AG04449 (cell line): ENCODE measurements around the gene NCAPD3.
"Not testable (repeated sequence)": the region's sequence is repeated elsewhere in the genome, so short reads cannot be mapped to it uniquely, and the experiment has no call there.

Source experiments
- CTCF ChIA-PET: fragments of 350-600 bp; formaldehyde crosslinking; extraction: SDS; loops from one replicate; lab custom pipeline; 2021; ENCODE audit warnings: antibody characterized with exemption; lab: Yijun Ruan, JAX
- POLR2A ChIA-PET: fragments of 400-600, 350-600 bp; formaldehyde crosslinking; extraction: SDS; loops from one replicate; lab custom pipeline; 2020; ENCODE audit warnings: antibody characterized with exemption, inconsistent platforms; lab: Yijun Ruan, JAX
- DNase-seq: peaks from one replicate; pipeline ENCODE4 v3.0.0-alpha.2; 2010; ENCODE audit warnings: low read depth, low spot score
- H3K4me3 ChIP-seq: 2 replicates; pipeline ENCODE4 v1.5.1; 2011; ENCODE audit warnings: low read depth, mild to moderate bottlenecking, control low read depth, low read length
- TF ChIP-seq, protein P1 (sequence below): IDR thresholded peaks from one replicate; pipeline ENCODE4 v1.5.1; 2011; ENCODE audit warnings: mild to moderate bottlenecking, moderate library complexity, low read length, control low read depth, inconsistent platforms; ENCODE audit not compliant: insufficient read depth; ENCODE audit errors: missing control alignments

NCAPD3 gene

DNA sequence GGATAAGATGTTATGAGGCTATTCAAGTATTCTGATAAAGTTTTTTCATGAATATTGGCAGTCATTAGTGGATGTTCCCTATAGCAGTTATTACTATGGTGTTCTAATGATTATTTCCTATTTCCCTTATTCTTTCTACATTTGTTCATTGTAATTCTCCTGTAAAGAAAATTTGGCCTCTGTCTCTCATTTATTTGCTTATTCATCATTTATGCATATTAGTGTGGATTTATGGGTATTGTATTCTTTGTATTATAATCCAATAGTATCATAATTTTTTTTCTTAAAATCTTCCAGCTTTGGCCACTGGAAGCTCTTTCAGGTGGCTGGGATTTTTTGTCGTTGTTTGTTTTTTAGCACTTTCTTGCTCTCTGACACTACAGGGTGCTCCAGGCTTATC, 107.6 kb downstream of the NCAPD3 start:
- TF ChIP-seq, protein P1, sequence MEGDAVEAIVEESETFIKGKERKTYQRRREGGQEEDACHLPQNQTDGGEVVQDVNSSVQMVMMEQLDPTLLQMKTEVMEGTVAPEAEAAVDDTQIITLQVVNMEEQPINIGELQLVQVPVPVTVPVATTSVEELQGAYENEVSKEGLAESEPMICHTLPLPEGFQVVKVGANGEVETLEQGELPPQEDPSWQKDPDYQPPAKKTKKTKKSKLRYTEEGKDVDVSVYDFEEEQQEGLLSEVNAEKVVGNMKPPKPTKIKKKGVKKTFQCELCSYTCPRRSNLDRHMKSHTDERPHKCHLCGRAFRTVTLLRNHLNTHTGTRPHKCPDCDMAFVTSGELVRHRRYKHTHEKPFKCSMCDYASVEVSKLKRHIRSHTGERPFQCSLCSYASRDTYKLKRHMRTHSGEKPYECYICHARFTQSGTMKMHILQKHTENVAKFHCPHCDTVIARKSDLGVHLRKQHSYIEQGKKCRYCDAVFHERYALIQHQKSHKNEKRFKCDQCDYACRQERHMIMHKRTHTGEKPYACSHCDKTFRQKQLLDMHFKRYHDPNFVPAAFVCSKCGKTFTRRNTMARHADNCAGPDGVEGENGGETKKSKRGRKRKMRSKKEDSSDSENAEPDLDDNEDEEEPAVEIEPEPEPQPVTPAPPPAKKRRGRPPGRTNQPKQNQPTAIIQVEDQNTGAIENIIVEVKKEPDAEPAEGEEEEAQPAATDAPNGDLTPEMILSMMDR, result no peak
- ChIA-PET POLR2A (no interaction called here), CTCF (interaction anchor here (1.3 to 1.5 kb wide), 2 partner anchors 9 to 65 kb away, joined by 3 to 4 read pairs; no protein-coding TSS in a partner anchor)
- no peak overlapping the region for H3K4me3 ChIP-seq
- no peak for DNase-seq

DNA sequence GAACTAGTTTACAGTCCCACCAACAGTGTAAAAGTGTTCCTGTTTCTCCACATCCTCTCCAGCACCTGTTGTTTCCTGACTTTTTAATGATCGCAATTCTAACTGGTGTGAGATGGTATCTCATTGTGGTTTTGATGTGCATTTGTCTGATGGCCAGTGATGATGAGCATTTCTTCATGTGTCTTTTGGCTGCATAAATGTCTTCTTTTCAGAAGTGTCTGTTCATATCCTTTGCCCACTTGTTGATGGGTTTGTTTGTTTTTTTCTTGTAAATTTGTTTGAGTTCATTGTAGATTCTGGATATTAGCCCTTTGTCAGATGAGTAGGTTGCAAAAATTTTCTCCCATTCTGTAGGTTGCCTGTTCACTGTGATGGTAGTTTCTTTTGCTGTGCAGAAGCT, 110.0 kb downstream of the NCAPD3 start:
- CTCF ChIA-PET, DNase-seq, H3K4me3 ChIP-seq, POLR2A ChIA-PET: not testable (repeated sequence)

DNA sequence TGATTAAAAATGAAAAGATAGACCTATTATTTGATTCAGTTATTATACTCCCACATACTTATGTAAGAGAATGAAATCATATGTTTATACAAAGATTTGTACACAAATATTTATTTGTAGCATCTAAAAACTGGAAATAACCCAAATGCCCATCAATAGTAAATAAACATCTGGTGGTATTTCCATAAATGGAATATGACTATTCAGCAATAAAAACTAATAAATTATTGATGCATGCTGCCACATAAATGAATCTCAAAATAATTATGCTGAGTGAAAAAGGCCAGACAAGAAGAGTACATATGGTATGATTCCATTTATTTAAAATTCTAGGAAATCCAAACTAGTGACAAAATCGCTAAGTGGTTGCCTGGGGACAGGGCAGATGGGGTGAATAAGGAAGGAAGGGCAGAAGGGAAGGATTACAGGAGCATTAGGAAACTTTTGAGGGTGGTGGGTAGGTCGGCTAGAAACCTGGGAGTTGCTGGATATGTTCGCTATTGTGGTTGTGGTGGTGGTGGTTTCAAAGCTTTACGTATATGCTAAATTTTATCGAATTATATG, 113.4 kb downstream of the NCAPD3 start:
- CTCF ChIA-PET, result interaction anchor here (1.0 to 2.1 kb wide), 2 partner anchors 26 to 29 kb away, joined by 4 to 7 read pairs; no protein-coding TSS in a partner anchor
- no peak overlapping the region for H3K4me3 ChIP-seq
- no peak for DNase-seq
- TF ChIP-seq, protein P1, result no peak
- POLR2A ChIA-PET, result no interaction called here
